Transverse colon (tissue), 3 donors: ENCODE results near the gene SLC39A8.

ENCODE experiments used
- EP300 ChIP-seq: sonication (generic); formaldehyde crosslinking; IDR thresholded peaks from one replicate; pipeline ENCODE4 v1.6.1; 2017; ENCODE audit warnings: antibody characterized with exemption, low read depth
- POLR2A ChIP-seq: fragments of 450-650 bp; IDR thresholded peaks from one replicate; pipeline ENCODE4 v1.6.1; 2016; ENCODE audit warnings: antibody characterized with exemption, mild to moderate bottlenecking, moderate library complexity
- TF ChIP-seq, protein P1 (sequence below), 5 experiments: fragments of 200-600 bp in 3 of 5; fragments of 450-650 bp in 2 of 5; sonication (generic) in 3 of 5; IDR thresholded peaks; 1 replicate in 2 of 5; 2 replicates in 3 of 5; pipeline ENCODE4 v1.5.1; 2016 to 2017; ENCODE audit warnings: antibody characterized with exemption in 5 of 5, inconsistent platforms in 3 of 5, mild to moderate bottlenecking in 2 of 5, moderate library complexity in 1 of 5

GRCh38 chr4:102305666-102306065 lies 39.6 kb downstream of the SLC39A8 start:
- TF ChIP-seq, protein P1, sequence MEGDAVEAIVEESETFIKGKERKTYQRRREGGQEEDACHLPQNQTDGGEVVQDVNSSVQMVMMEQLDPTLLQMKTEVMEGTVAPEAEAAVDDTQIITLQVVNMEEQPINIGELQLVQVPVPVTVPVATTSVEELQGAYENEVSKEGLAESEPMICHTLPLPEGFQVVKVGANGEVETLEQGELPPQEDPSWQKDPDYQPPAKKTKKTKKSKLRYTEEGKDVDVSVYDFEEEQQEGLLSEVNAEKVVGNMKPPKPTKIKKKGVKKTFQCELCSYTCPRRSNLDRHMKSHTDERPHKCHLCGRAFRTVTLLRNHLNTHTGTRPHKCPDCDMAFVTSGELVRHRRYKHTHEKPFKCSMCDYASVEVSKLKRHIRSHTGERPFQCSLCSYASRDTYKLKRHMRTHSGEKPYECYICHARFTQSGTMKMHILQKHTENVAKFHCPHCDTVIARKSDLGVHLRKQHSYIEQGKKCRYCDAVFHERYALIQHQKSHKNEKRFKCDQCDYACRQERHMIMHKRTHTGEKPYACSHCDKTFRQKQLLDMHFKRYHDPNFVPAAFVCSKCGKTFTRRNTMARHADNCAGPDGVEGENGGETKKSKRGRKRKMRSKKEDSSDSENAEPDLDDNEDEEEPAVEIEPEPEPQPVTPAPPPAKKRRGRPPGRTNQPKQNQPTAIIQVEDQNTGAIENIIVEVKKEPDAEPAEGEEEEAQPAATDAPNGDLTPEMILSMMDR (IDR thresholded peaks at IDR 0.05), result no peak
- TF ChIP-seq POLR2A (no peak), EP300 (no peak)
